SK-N-SH (cell line): ENCODE data around the gene ALG11. TPM values are rescaled to one million over a fixed set of nuclear protein-coding genes. Genes with fewer than 3 reads are reported as not detected.

ENCODE experiments used
- CTCF ChIA-PET: fragments of 300-600, 350-600 bp; formaldehyde crosslinking; extraction: SDS; loops from one replicate; lab custom pipeline; 2021; lab: Yijun Ruan, JAX
- POLR2A ChIA-PET: fragments of 350-600 bp; sonication (Branson Sonifier 250); formaldehyde crosslinking; extraction: SDS; loops from one replicate; lab custom pipeline; 2020; ENCODE audit warnings: antibody characterized with exemption, inconsistent platforms; lab: Yijun Ruan, JAX
- DNase-seq: peaks from one replicate; pipeline ENCODE4 v3.0.0; 2012
- H2AFZ ChIP-seq: fragments of 200-600 bp; sonication (generic); 2 replicates; pipeline ENCODE4 v1.8.1; 2016; ENCODE audit warnings: antibody characterized with exemption, mild to moderate bottlenecking, low read depth
- H3F3A ChIP-seq: fragments of 200-600 bp; sonication (generic); replicated peaks from 2 replicates; pipeline ENCODE3; 2016; ENCODE audit warnings: antibody characterized with exemption, mild to moderate bottlenecking; ENCODE audit not compliant: insufficient read depth
- H3K27ac ChIP-seq, 2 experiments: fragments of 200-500 bp in 1 of 2; fragments of 200-600 bp in 1 of 2; sonication (Bioruptor generic) in 1 of 2; sonication (generic), shearing (Covaris generic) in 1 of 2; 2 replicates each; pipeline versions ENCODE4 v1.5.1 to v1.6.1; 2014 to 2016; ENCODE audit warnings: low read depth in 2 of 2, inconsistent platforms in 1 of 2, low read length in 1 of 2, mild to moderate bottlenecking in 1 of 2, mixed read lengths in 1 of 2
- H3K27me3 ChIP-seq: fragments of 200-600 bp; sonication (generic), shearing (Covaris generic); 2 replicates; pipeline ENCODE4 v1.6.1; 2016; ENCODE audit warnings: mixed run types; ENCODE audit not compliant: insufficient read depth
- H3K36me3 ChIP-seq, 2 experiments: fragments of 200-500 bp in 1 of 2; fragments of 200-600 bp in 1 of 2; sonication (Bioruptor generic) in 1 of 2; sonication (generic) in 1 of 2; replicated peaks in 1 of 2; 2 replicates each; pipeline versions ENCODE3 to v1.5.1; 2014 to 2016; ENCODE audit warnings: low read length in 1 of 2, mild to moderate bottlenecking in 1 of 2; ENCODE audit not compliant: insufficient read depth in 2 of 2, control insufficient read depth in 1 of 2
- H3K4me1 ChIP-seq, 2 experiments: fragments of 200-500 bp in 1 of 2; fragments of 200-600 bp in 1 of 2; sonication (Bioruptor generic) in 1 of 2; sonication (generic), shearing (Covaris generic) in 1 of 2; 2 replicates each; pipeline versions ENCODE4 v1.5.1 to v1.6.1; 2014 to 2016; ENCODE audit warnings: low read depth in 1 of 2, low read length in 1 of 2, mixed run types in 1 of 2; ENCODE audit not compliant: insufficient read depth in 2 of 2, control insufficient read depth in 1 of 2
- H3K4me2 ChIP-seq: fragments of 200-600 bp; sonication (generic), shearing (Covaris generic); 2 replicates; pipeline ENCODE4 v1.6.1; 2017; ENCODE audit warnings: mixed run types
- H3K4me3 ChIP-seq, 2 experiments: fragments of 200-500 bp in 1 of 2; fragments of 200-600 bp in 1 of 2; sonication (Bioruptor generic) in 1 of 2; sonication (generic), shearing (Covaris generic) in 1 of 2; 2 replicates each; pipeline versions ENCODE4 v1.5.1 to v1.8.1; 2014 to 2016; ENCODE audit warnings: low read depth in 2 of 2, inconsistent platforms in 1 of 2, low read length in 1 of 2, mild to moderate bottlenecking in 1 of 2, mixed read lengths in 1 of 2, moderate library complexity in 1 of 2
- H3K79me2 ChIP-seq: fragments of 200-600 bp; sonication (generic); 2 replicates; pipeline ENCODE4 v1.8.1; 2017; ENCODE audit warnings: mild to moderate bottlenecking; ENCODE audit not compliant: insufficient read depth
- H3K9ac ChIP-seq: fragments of 200-600 bp; sonication (generic); 2 replicates; pipeline ENCODE4 v1.6.1; 2017; ENCODE audit warnings: mixed run types
- H3K9me2 ChIP-seq: fragments of 200-600 bp; sonication (generic); 2 replicates; pipeline ENCODE4 v1.6.1; 2017; ENCODE audit warnings: mixed run types
- H3K9me3 ChIP-seq: fragments of 200-600 bp; sonication (generic); 2 replicates; pipeline ENCODE4 v1.6.1; 2017; ENCODE audit warnings: mixed run types, mild to moderate bottlenecking, moderate library complexity
- H4K20me1 ChIP-seq: fragments of 200-600 bp; sonication (generic); 2 replicates; pipeline ENCODE4 v1.6.1; 2017; ENCODE audit warnings: mild to moderate bottlenecking, mixed run types; ENCODE audit not compliant: insufficient read depth
- CHD2 ChIP-seq: fragments of 150-350 bp; IDR thresholded peaks from 2 replicates; pipeline ENCODE4 v1.6.1; 2018; ENCODE audit warnings: low read length; ENCODE audit not compliant: partially characterized antibody
- CTCF ChIP-seq: fragments of 200-600 bp; sonication (generic); IDR thresholded peaks from 2 replicates; pipeline ENCODE4 v1.6.1; 2017; ENCODE audit warnings: antibody characterized with exemption, mild to moderate bottlenecking, moderate library complexity
- EP300 ChIP-seq, 2 experiments: IDR thresholded peaks; 2 replicates each; pipeline versions ENCODE4 v1.4.0 to v1.6.1; 2012; ENCODE audit warnings: borderline replicate concordance in 1 of 2, low read depth in 1 of 2, low read length in 1 of 2
- EZH2phosphoT487 ChIP-seq: fragments of 200-600 bp; sonication (generic); IDR thresholded peaks from 2 replicates; pipeline ENCODE4 v1.6.1; 2017; ENCODE audit warnings: low read depth, mixed run types, mild to moderate bottlenecking, antibody characterized with exemption, moderate library complexity, borderline replicate concordance
- FOXJ3 ChIP-seq: sonication (generic); formaldehyde crosslinking; IDR thresholded peaks from 2 replicates; pipeline ENCODE4 v1.5.1; 2020; ENCODE audit warnings: mild to moderate bottlenecking, missing genetic modification reagents
- FOXM1 ChIP-seq: IDR thresholded peaks from 2 replicates; pipeline ENCODE4 v1.4.0; 2012; ENCODE audit warnings: low read depth, mild to moderate bottlenecking
- GATA2 ChIP-seq: sonication (generic); formaldehyde crosslinking; IDR thresholded peaks from 2 replicates; pipeline ENCODE4 v1.5.0; 2020; ENCODE audit warnings: mild to moderate bottlenecking, missing genetic modification reagents
- IRF3 ChIP-seq: fragments of 150-350 bp; IDR thresholded peaks from 2 replicates; pipeline ENCODE4 v1.6.1; 2016; ENCODE audit warnings: mild to moderate bottlenecking, low read depth, low read length
- MAX ChIP-seq: IDR thresholded peaks from 2 replicates; pipeline ENCODE4 v1.4.0; 2012; ENCODE audit warnings: low read depth
- MXI1 ChIP-seq: IDR thresholded peaks from 2 replicates; pipeline ENCODE4 v1.6.1; 2012; ENCODE audit warnings: mild to moderate bottlenecking, low read depth, low read length, improper control_type of control experiment
- NRF1 ChIP-seq: IDR thresholded peaks from 2 replicates; pipeline ENCODE4 v1.6.1; 2012; ENCODE audit warnings: low read depth, mild to moderate bottlenecking, low read length
- RAD21 ChIP-seq: IDR thresholded peaks from 2 replicates; pipeline ENCODE4 v1.6.1; 2012; ENCODE audit warnings: mild to moderate bottlenecking, low read length
- RCOR1 ChIP-seq: fragments of 150-350 bp; IDR thresholded peaks from 2 replicates; pipeline ENCODE4 v1.6.1; 2017; ENCODE audit warnings: antibody characterized with exemption, low read length
- RFX5 ChIP-seq: IDR thresholded peaks from 2 replicates; pipeline ENCODE4 v1.6.1; 2012; ENCODE audit warnings: mild to moderate bottlenecking, improper control_type of control experiment, low read length
- SMC3 ChIP-seq: IDR thresholded peaks from 2 replicates; pipeline ENCODE4 v1.6.1; 2012; ENCODE audit warnings: low read depth, low read length, improper control_type of control experiment
- TCF12 ChIP-seq: IDR thresholded peaks from 2 replicates; pipeline ENCODE4 v1.4.0; 2012
- USF2 ChIP-seq: fragments of 150-350 bp; IDR thresholded peaks from 2 replicates; pipeline ENCODE4 v1.6.1; 2017; ENCODE audit warnings: antibody characterized with exemption, low read length, low read depth, borderline replicate concordance
- ZBTB33 ChIP-seq: IDR thresholded peaks from 2 replicates; pipeline ENCODE4 v1.4.0; 2012; ENCODE audit warnings: low read depth, borderline replicate concordance
- WGBS: methylation state at CpG from one replicate; pipeline ENCODE4 v1.1.6; 2017; ENCODE audit warnings: low lambda C conversion rate; 5-methylcytosine and 5-hydroxymethylcytosine counted together
- polyA plus RNA-seq, 3 experiments: library from polyadenylated mRNA; depleted of rRNA; stranded (reverse); fragments of >200 nt; gene quantifications; 2 replicates each; pipeline ENCODE4 v1.2.3, GENCODE V29; 2012

Gene ALG11
- polyA plus RNA-seq, 1 of the 3 experiments (the other 2 are of a cell fraction) = 5.0 TPM

- no peak for TF ChIP-seq SMC3
- TF ChIP-seq FOXJ3 (CRISPR knock-in tag) = no peak
- TF ChIP-seq TCF12 = no peak
- no peak for TF ChIP-seq USF2
- no peak for TF ChIP-seq MXI1
- TF ChIP-seq EZH2phosphoT487 = no peak
- H3K4me1 ChIP-seq = peaks cover 3 to 7% of the 10 kb centered on the region in 2 experiments; a peak in 3 of 4 replicates
- no peaks in the 10 kb centered on the region for H4K20me1 ChIP-seq
- no peaks in the 10 kb centered on the region for H3K9me2 ChIP-seq
- no peak overlapping the region for H3K9ac ChIP-seq
- H3K36me3 ChIP-seq = no peaks in the 10 kb centered on the region
- no peaks in the 10 kb centered on the region for H3K9me3 ChIP-seq
- no peak overlapping the region for H3K4me3 ChIP-seq
- ChIA-PET CTCF (interaction anchor here (3.9 kb wide), 1 partner anchor 122 kb away, joined by 19 read pairs; the partner anchor contains the start of gene NEK5), POLR2A (no interaction called here)
- H3K27ac ChIP-seq = no peak overlapping the region
- H3F3A ChIP-seq = no peaks in the 10 kb centered on the region
- no peak for DNase-seq
- no peak overlapping the region for H2AFZ ChIP-seq
- H3K27me3 ChIP-seq = no peaks in the 10 kb centered on the region
- 72% methylated on average over 8 of the region's 8 CpGs for WGBS
- H3K79me2 ChIP-seq = peaks cover 7% of the 10 kb centered on the region; the same call in 1 of the 2 replicates
- no peak overlapping the region for H3K4me2 ChIP-seq
Observed at GRCh38 chr13:52006523-52007245, 5.5 kb upstream of the ALG11 start.

GRCh38 chr13:52009946-52010345, 2.3 kb upstream of the ALG11 start:
- Histone ChIP-seq H3K79me2 (peaks cover 35% of the 10 kb centered on the region), H3F3A (no peaks in the 10 kb centered on the region), H3K9me2 (no peaks in the 10 kb centered on the region), H3K4me1 (peaks cover 7 to 12% of the 10 kb centered on the region in 2 experiments; a peak in 3 of 4 replicates), H3K36me3 (peaks cover 0 to 5% of the 10 kb centered on the region in 2 experiments), H3K4me3 (no peak overlapping the region), H3K27me3 (no peaks in the 10 kb centered on the region), H3K9me3 (no peaks in the 10 kb centered on the region), H3K4me2 (0 out of 2 replicates have a peak overlapping the region, but pooled peaks have one; percentile 98), H3K27ac (no peak overlapping the region), H4K20me1 (no peaks in the 10 kb centered on the region), H2AFZ (no peak overlapping the region), H3K9ac (no peak overlapping the region)
- TF ChIP-seq RAD21 (no peak), GATA2 (CRISPR knock-in tag) (no peak), SMC3 (no peak), RCOR1 (no peak), FOXJ3 (CRISPR knock-in tag) (no peak), MAX (no peak), IRF3 (no peak), RFX5 (no peak), CTCF (no peak), CHD2 (no peak), FOXM1 (no peak), ZBTB33 (no peak), NRF1 (no peak), EP300 (IDR thresholded peaks at IDR 0.05; ENCODE audit: borderline replicate concordance in 1 of 2, low read depth in 1 of 2, low read length in 1 of 2) (no peak)
- POLR2A ChIA-PET = no interaction called here
- DNase-seq = no peak
- CTCF ChIA-PET = interaction anchor here (3.9 kb wide), 1 partner anchor 118 kb away, joined by 19 read pairs; the partner anchor contains the start of gene NEK5
- WGBS = 74% methylated on average over 6 of the region's 6 CpGs
